Esophagus squamous epithelium (tissue), 4 donors: ENCODE measurements around the gene BCAR1.

ENCODE experiments used
- POLR2A ChIP-seq, 4 donors: fragments of 450-650 bp; IDR thresholded peaks; one replicate each; pipeline ENCODE4 v1.6.1; 2017; ENCODE audit warnings: antibody characterized with exemption in 4 of 4, mild to moderate bottlenecking in 4 of 4, moderate library complexity in 3 of 4
- TF ChIP-seq, protein P1 (sequence below), 6 experiments: fragments of 450-650 bp in 4 of 6; fragments of 200-600 bp in 2 of 6; sonication (generic) in 2 of 6; IDR thresholded peaks; one replicate each; pipeline ENCODE4 v1.5.1; 2016 to 2019; ENCODE audit warnings: antibody characterized with exemption in 6 of 6, mild to moderate bottlenecking in 4 of 6, moderate library complexity in 4 of 6

- TF ChIP-seq POLR2A (IDR thresholded peaks at IDR 0.05) = no peak
- TF ChIP-seq, protein P1, sequence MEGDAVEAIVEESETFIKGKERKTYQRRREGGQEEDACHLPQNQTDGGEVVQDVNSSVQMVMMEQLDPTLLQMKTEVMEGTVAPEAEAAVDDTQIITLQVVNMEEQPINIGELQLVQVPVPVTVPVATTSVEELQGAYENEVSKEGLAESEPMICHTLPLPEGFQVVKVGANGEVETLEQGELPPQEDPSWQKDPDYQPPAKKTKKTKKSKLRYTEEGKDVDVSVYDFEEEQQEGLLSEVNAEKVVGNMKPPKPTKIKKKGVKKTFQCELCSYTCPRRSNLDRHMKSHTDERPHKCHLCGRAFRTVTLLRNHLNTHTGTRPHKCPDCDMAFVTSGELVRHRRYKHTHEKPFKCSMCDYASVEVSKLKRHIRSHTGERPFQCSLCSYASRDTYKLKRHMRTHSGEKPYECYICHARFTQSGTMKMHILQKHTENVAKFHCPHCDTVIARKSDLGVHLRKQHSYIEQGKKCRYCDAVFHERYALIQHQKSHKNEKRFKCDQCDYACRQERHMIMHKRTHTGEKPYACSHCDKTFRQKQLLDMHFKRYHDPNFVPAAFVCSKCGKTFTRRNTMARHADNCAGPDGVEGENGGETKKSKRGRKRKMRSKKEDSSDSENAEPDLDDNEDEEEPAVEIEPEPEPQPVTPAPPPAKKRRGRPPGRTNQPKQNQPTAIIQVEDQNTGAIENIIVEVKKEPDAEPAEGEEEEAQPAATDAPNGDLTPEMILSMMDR (IDR thresholded peaks at IDR 0.05) = no peak
Measured at GRCh38 chr16:75236736-75237397, 14.6 kb downstream of the BCAR1 start.
